Measurements from ENCODE around the gene ORM2. TPM values are rescaled to one million over a fixed set of nuclear protein-coding genes. Genes with fewer than 3 reads are reported as not detected.

The ORM2 gene
- total RNA-seq, 1 experiment from 2014 or later = not detected

- H3K27ac ChIP-seq = no peak overlapping the region
- 0 out of 2 replicates have a peak, but pooled peaks cover 2% of the 10 kb centered on the region for H3K9me3 ChIP-seq (replicated peaks)
- no peaks in the 10 kb centered on the region for H3K4me1 ChIP-seq
- H3K4me3 ChIP-seq = no peak overlapping the region
- peaks cover 15% of the 10 kb centered on the region for H3K36me3 ChIP-seq
- H3K27me3 ChIP-seq = no peaks in the 10 kb centered on the region
- DNase-seq = no peak
These were observed 27.7 kb upstream of the ORM2 start for GRCh38 chr9:114301798-114302565.

- DNase-seq = no peak
- H3K36me3 ChIP-seq = peaks cover 7% of the 10 kb centered on the region
These were observed 26.9 kb upstream of the ORM2 start for GRCh38 chr9:114302727-114303126.

GRCh38 chr9:114303571-114303970 lies 26.1 kb upstream of the ORM2 start:
- no peak overlapping the region for H3K4me3 ChIP-seq
- H3K4me1 ChIP-seq = no peaks in the 10 kb centered on the region
- no peaks in the 10 kb centered on the region for H3K9me3 ChIP-seq (replicated peaks)
- no peaks in the 10 kb centered on the region; the same call in 1 of the 2 replicates for H3K36me3 ChIP-seq
- H3K27me3 ChIP-seq = no peaks in the 10 kb centered on the region
- H3K27ac ChIP-seq = no peak overlapping the region
- DNase-seq = no peak

More at GRCh38 chr9:114302727-114303126, 26.9 kb upstream of the ORM2 start:
- Histone ChIP-seq H3K4me3 (no peak overlapping the region), H3K27me3 (no peaks in the 10 kb centered on the region), H3K27ac (no peak overlapping the region), H3K9me3 (replicated peaks) (no peaks in the 10 kb centered on the region), H3K4me1 (no peaks in the 10 kb centered on the region)

GRCh38 chr9:114303977-114304376 lies 25.7 kb upstream of the ORM2 start:
- Histone ChIP-seq H3K27me3 (no peaks in the 10 kb centered on the region), H3K27ac (no peak overlapping the region), H3K4me3 (no peak overlapping the region), H3K4me1 (no peaks in the 10 kb centered on the region), H3K36me3 (no peaks in the 10 kb centered on the region; the same call in 1 of the 2 replicates), H3K9me3 (replicated peaks) (no peaks in the 10 kb centered on the region)
- no peak for DNase-seq

- no peaks in the 10 kb centered on the region; the same call in 1 of the 2 replicates for H3K36me3 ChIP-seq
- no peaks in the 10 kb centered on the region for H3K4me1 ChIP-seq
- no peaks in the 10 kb centered on the region for H3K9me3 ChIP-seq (replicated peaks)
- H3K4me3 ChIP-seq = no peak overlapping the region
- no peaks in the 10 kb centered on the region for H3K27me3 ChIP-seq
- no peak for DNase-seq
- no peak overlapping the region for H3K27ac ChIP-seq
These were observed 25.1 kb upstream of the ORM2 start for GRCh38 chr9:114304416-114305188.

GRCh38 chr9:114307899-114308267 lies 21.8 kb upstream of the ORM2 start:
- Histone ChIP-seq H3K4me3 (no peak overlapping the region), H3K27ac (no peak overlapping the region), H3K36me3 (0 out of 2 replicates have a peak, but pooled peaks cover 4% of the 10 kb centered on the region), H3K9me3 (replicated peaks) (no peaks in the 10 kb centered on the region), H3K27me3 (no peaks in the 10 kb centered on the region), H3K4me1 (no peaks in the 10 kb centered on the region)
- no peak for DNase-seq

GRCh38 chr9:114308361-114308950 lies 21.2 kb upstream of the ORM2 start:
- DNase-seq = no peak
- 0 out of 2 replicates have a peak, but pooled peaks cover 4% of the 10 kb centered on the region for H3K36me3 ChIP-seq
- H3K4me3 ChIP-seq = no peak overlapping the region
- no peaks in the 10 kb centered on the region for H3K27me3 ChIP-seq
- H3K4me1 ChIP-seq = no peaks in the 10 kb centered on the region
- no peaks in the 10 kb centered on the region for H3K9me3 ChIP-seq (replicated peaks)
- H3K27ac ChIP-seq = no peak overlapping the region

- Histone ChIP-seq H3K36me3 (0 out of 2 replicates have a peak, but pooled peaks cover 4% of the 10 kb centered on the region), H3K9me3 (replicated peaks) (no peaks in the 10 kb centered on the region)
- DNase-seq = no peak
These were observed 20.6 kb upstream of the ORM2 start for GRCh38 chr9:114309096-114309495.

GRCh38 chr9:114310471-114311450 lies 18.9 kb upstream of the ORM2 start:
- no peaks in the 10 kb centered on the region for H3K27me3 ChIP-seq
- H3K36me3 ChIP-seq = 0 out of 2 replicates have a peak, but pooled peaks cover 4% of the 10 kb centered on the region
- no peaks in the 10 kb centered on the region for H3K9me3 ChIP-seq (replicated peaks)
- DNase-seq = no peak
- H3K4me3 ChIP-seq = no peak overlapping the region
- no peaks in the 10 kb centered on the region for H3K4me1 ChIP-seq
- no peak overlapping the region for H3K27ac ChIP-seq

More at GRCh38 chr9:114309096-114309495, 20.6 kb upstream of the ORM2 start:
- no peak overlapping the region for H3K4me3 ChIP-seq
- H3K4me1 ChIP-seq = no peaks in the 10 kb centered on the region
- H3K27ac ChIP-seq = no peak overlapping the region
- no peaks in the 10 kb centered on the region for H3K27me3 ChIP-seq

GRCh38 chr9:114311571-114312512 lies 17.8 kb upstream of the ORM2 start:
- no peak overlapping the region for H3K4me3 ChIP-seq
- DNase-seq = no peak

GRCh38 chr9:114312513-114312875 lies 17.2 kb upstream of the ORM2 start:
- no peaks in the 10 kb centered on the region for H3K4me1 ChIP-seq
- no peak for DNase-seq

More at GRCh38 chr9:114311571-114312512, 17.8 kb upstream of the ORM2 start:
- Histone ChIP-seq H3K27ac (no peak overlapping the region), H3K4me1 (no peaks in the 10 kb centered on the region), H3K9me3 (replicated peaks) (no peaks in the 10 kb centered on the region), H3K36me3 (0 out of 2 replicates have a peak, but pooled peaks cover 4% of the 10 kb centered on the region), H3K27me3 (no peaks in the 10 kb centered on the region)

GRCh38 chr9:114313186-114313585 lies 16.5 kb upstream of the ORM2 start:
- no peak for DNase-seq
- H3K36me3 ChIP-seq = 0 out of 2 replicates have a peak, but pooled peaks cover 4% of the 10 kb centered on the region
- H3K4me1 ChIP-seq = no peaks in the 10 kb centered on the region
- no peak overlapping the region for H3K27ac ChIP-seq
- no peaks in the 10 kb centered on the region; the same call in 1 of the 2 replicates for H3K27me3 ChIP-seq
- no peak overlapping the region for H3K4me3 ChIP-seq
- no peaks in the 10 kb centered on the region for H3K9me3 ChIP-seq (replicated peaks)

More at GRCh38 chr9:114312513-114312875, 17.2 kb upstream of the ORM2 start:
- Histone ChIP-seq H3K27me3 (no peaks in the 10 kb centered on the region; the same call in 1 of the 2 replicates), H3K36me3 (0 out of 2 replicates have a peak, but pooled peaks cover 4% of the 10 kb centered on the region), H3K27ac (no peak overlapping the region), H3K4me3 (no peak overlapping the region), H3K9me3 (replicated peaks) (no peaks in the 10 kb centered on the region)

Measured in SJCRH30 (cell line).